ENCODE measurements around the gene TMEM201. TPM values are rescaled to one million over a fixed set of nuclear protein-coding genes. Genes with fewer than 3 reads are reported as not detected.

Gene TMEM201
- total RNA-seq, 1 experiment from 2014 or later: 17.4 TPM

- H3K4me2 ChIP-seq: no peak overlapping the region
- TF ChIP-seq CTCF (conservative IDR thresholded peaks at IDR 0.05): no peak
- no peak for TF ChIP-seq EZH2 (IDR thresholded peaks at IDR 0.05; ENCODE audit: low read depth)
- POLR2A ChIA-PET (ENCODE audit: unreplicated experiment): no interaction called here
- H3K9me2 ChIP-seq (ENCODE audit: insufficient read depth): no peaks in the 10 kb centered on the region
- intact Hi-C loops (cut with micrococcal nuclease; ENCODE audit: unreplicated experiment): no loop called here
- CTCF ChIA-PET: no interaction called here
- H3K27ac ChIP-seq: no peak overlapping the region
- no peaks in the 10 kb centered on the region for H3K27me3 ChIP-seq (ENCODE audit: insufficient read depth, low read depth)
- no peak overlapping the region for H3K4me3 ChIP-seq
- no peaks in the 10 kb centered on the region for H3K79me2 ChIP-seq (ENCODE audit: low read depth)
- H3F3A ChIP-seq (ENCODE audit: insufficient read depth, low read depth): no peaks in the 10 kb centered on the region
- no peaks in the 10 kb centered on the region for H3K4me1 ChIP-seq (replicated peaks; ENCODE audit: insufficient read depth)
- DNase-seq: no peak
- BruUV-seq (replicated peaks): no TSS peak
- H4K20me1 ChIP-seq (ENCODE audit: insufficient read depth): no peaks in the 10 kb centered on the region
- no peak overlapping the region for H2AFZ ChIP-seq
- no peaks in the 10 kb centered on the region for H3K9me3 ChIP-seq (ENCODE audit: insufficient read depth, low read depth)
- no peaks in the 10 kb centered on the region for H3K36me3 ChIP-seq (ENCODE audit: low read depth)
Measured at GRCh38 chr1:9600861-9601834, 12.4 kb downstream of the TMEM201 start.

- no peak overlapping the region for H3K4me2 ChIP-seq
- no peak overlapping the region for H3K4me3 ChIP-seq
- BruUV-seq (replicated peaks): no TSS peak
- TF ChIP-seq EZH2 (IDR thresholded peaks at IDR 0.05; ENCODE audit: low read depth) (no peak), CTCF (conservative IDR thresholded peaks at IDR 0.05) (no peak)
- H3K9me3 ChIP-seq (ENCODE audit: insufficient read depth, low read depth): no peaks in the 10 kb centered on the region
- H3K79me2 ChIP-seq (ENCODE audit: low read depth): no peaks in the 10 kb centered on the region
- no peaks in the 10 kb centered on the region for H3K36me3 ChIP-seq (ENCODE audit: low read depth)
- intact Hi-C loops (cut with micrococcal nuclease; ENCODE audit: unreplicated experiment): no loop called here
- H4K20me1 ChIP-seq (ENCODE audit: insufficient read depth): no peaks in the 10 kb centered on the region
- H3K9me2 ChIP-seq (ENCODE audit: insufficient read depth): no peaks in the 10 kb centered on the region
- H3K27ac ChIP-seq: no peak overlapping the region
- H3K4me1 ChIP-seq (replicated peaks; ENCODE audit: insufficient read depth): no peaks in the 10 kb centered on the region
- ChIA-PET POLR2A (ENCODE audit: unreplicated experiment) (no interaction called here), CTCF (no interaction called here)
- no peaks in the 10 kb centered on the region for H3K27me3 ChIP-seq (ENCODE audit: insufficient read depth, low read depth)
- no peak overlapping the region for H2AFZ ChIP-seq
- DNase-seq: no peak
- H3F3A ChIP-seq (ENCODE audit: insufficient read depth, low read depth): no peaks in the 10 kb centered on the region
Measured at GRCh38 chr1:9601942-9602793, 13.5 kb downstream of the TMEM201 start.

- no peaks in the 10 kb centered on the region for H3K79me2 ChIP-seq (ENCODE audit: low read depth)
- intact Hi-C loops (cut with micrococcal nuclease; ENCODE audit: unreplicated experiment): no loop called here
- H3K9me3 ChIP-seq (ENCODE audit: insufficient read depth, low read depth): no peaks in the 10 kb centered on the region
- no peaks in the 10 kb centered on the region for H3F3A ChIP-seq (ENCODE audit: insufficient read depth, low read depth)
- no peaks in the 10 kb centered on the region for H3K36me3 ChIP-seq (ENCODE audit: low read depth)
- no peak overlapping the region for H2AFZ ChIP-seq
- H3K4me3 ChIP-seq: no peak overlapping the region
- H4K20me1 ChIP-seq (ENCODE audit: insufficient read depth): no peaks in the 10 kb centered on the region
- H3K4me1 ChIP-seq (replicated peaks; ENCODE audit: insufficient read depth): no peaks in the 10 kb centered on the region
- CTCF ChIA-PET: no interaction called here
- no peaks in the 10 kb centered on the region for H3K27me3 ChIP-seq (ENCODE audit: insufficient read depth, low read depth)
- no peak for DNase-seq
- H3K27ac ChIP-seq: no peak overlapping the region
- H3K4me2 ChIP-seq: no peak overlapping the region
- no TSS peak for BruUV-seq (replicated peaks)
- H3K9me2 ChIP-seq (ENCODE audit: insufficient read depth): no peaks in the 10 kb centered on the region
- POLR2A ChIA-PET (ENCODE audit: unreplicated experiment): no interaction called here
- TF ChIP-seq EZH2 (IDR thresholded peaks at IDR 0.05; ENCODE audit: low read depth) (no peak), CTCF (conservative IDR thresholded peaks at IDR 0.05) (no peak)
Measured at GRCh38 chr1:9602794-9603167, 14.1 kb downstream of the TMEM201 start.

All from PC-9 (cell line).